Heart left ventricle (tissue), 16 donors: ENCODE measurements around the gene WNK2. TPM values are rescaled to one million over a fixed set of nuclear protein-coding genes. Genes with fewer than 3 reads are reported as not detected.

Experiments used
- ATAC-seq, 4 donors: fragments of 200-7000 bp; cut with Tn5 transposase; one replicate each; pipeline ENCODE4 v1.9.1; 2020 to 2022; ENCODE audit warnings: moderate library complexity in 4 of 4, mild to moderate bottlenecking in 3 of 4, moderate number of reproducible peaks in 1 of 4
- DNase-seq, 5 donors: peaks; one replicate each; pipeline ENCODE4 v3.0.0-alpha.2; 2020
- H3K27ac ChIP-seq, 12 donors: fragments of 200-600 bp; sonication (generic) in 4 of 12; one replicate each; pipeline versions ENCODE4 v1.5.0 to v1.8.0; 2016 to 2022; ENCODE audit warnings: mild to moderate bottlenecking in 2 of 12
- H3K27me3 ChIP-seq, 9 donors: fragments of 200-600 bp; sonication (generic) in 2 of 9; one replicate each; pipeline versions ENCODE4 v1.5.1 to v1.8.0; 2016 to 2022; ENCODE audit warnings: mild to moderate bottlenecking in 3 of 9
- H3K36me3 ChIP-seq, 9 donors: fragments of 200-600 bp; sonication (generic) in 2 of 9; one replicate each; pipeline versions ENCODE4 v1.5.0 to v1.8.0; 2018 to 2022; ENCODE audit warnings: mild to moderate bottlenecking in 2 of 9
- H3K4me1 ChIP-seq, 12 donors: fragments of 200-600 bp; sonication (generic) in 4 of 12; one replicate each; pipeline versions ENCODE4 v1.5.0 to v1.8.0; 2016 to 2022; ENCODE audit warnings: mild to moderate bottlenecking in 3 of 12
- H3K4me3 ChIP-seq, 12 donors: fragments of 200-600 bp; sonication (generic) in 4 of 12; one replicate each; pipeline versions ENCODE4 v1.5.0 to v1.8.0; 2017 to 2022; ENCODE audit warnings: mild to moderate bottlenecking in 9 of 12, moderate library complexity in 4 of 12
- H3K9me3 ChIP-seq, 12 donors: fragments of 200-600 bp; sonication (generic) in 4 of 12; one replicate each; pipeline versions ENCODE4 v1.5.0 to v1.8.0; 2016 to 2022; ENCODE audit warnings: mild to moderate bottlenecking in 1 of 12
- CTCF ChIP-seq, 12 donors: fragments of 200-600 bp; sonication (generic) in 4 of 12; IDR thresholded peaks; one replicate each; pipeline versions ENCODE4 v1.5.0 to v1.8.0; 2018 to 2022; ENCODE audit warnings: antibody characterized with exemption in 12 of 12, mild to moderate bottlenecking in 5 of 12
- POLR2A ChIP-seq, 2 donors: fragments of 450-650 bp; IDR thresholded peaks; one replicate each; pipeline ENCODE4 v1.6.1; 2017; ENCODE audit warnings: antibody characterized with exemption in 2 of 2, mild to moderate bottlenecking in 2 of 2, moderate library complexity in 2 of 2
- WGBS, 4 donors: extraction: QIAGEN DNeasy Blood & Tissue Kit in 2 of 4; methylation state at CpG; one replicate each; pipeline versions ENCODE4 v1.1.5 to v1.1.7; 2013 to 2018; 5-methylcytosine and 5-hydroxymethylcytosine counted together
- intact Hi-C, 10 donors: fragments of 100-400 bp; cut with DNase I; formaldehyde crosslinking; loops; one replicate each; pipeline versions ENCODE4 v1.11.1 to v1.14.2; 2022
- polyA plus RNA-seq, 2 donors: library from polyadenylated mRNA; stranded (reverse); fragments of 200-250 nt; gene quantifications; one replicate each; pipeline ENCODE4 v1.2.3, GENCODE V29; 2013
- total RNA-seq, 9 donors: library from RNA; depleted of rRNA in 2 of 9; stranded (reverse); fragments of >200 nt in 2 of 9; fragmentation: NEBNext Ultra II Directional in 3 of 9; extraction: Animal tissue kit (Norgen Biotek cat#: 25700) in 3 of 9; gene quantifications; one replicate each; pipeline versions ENCODE4 v1.1.0 to v1.2.4, GENCODE V29; 2016 to 2023
- donor health status: ischemic (EF 13 %, LVEDD 7.1; RV severe dilation, severe dysfunction).
- donor health status: healthy with polysubstance abuse.
- donor health status: DM: no; HTN: yes; CAD: no.
- donor health status: DM: no; HTN: no; CAD: no.
- donor health status: ischemic (EF 25% LVEDD 6.9; RV normal size, moderate dysfunction).
- donor health status: ischemic (EF 25% LVEDD 5.7; RV mildly dilated, moderate dysfunction).
- donor health status: healthy.
- donor health status: DM: yes; HTN: yes; CAD: no.
- donor health status: ischemic (EF 35%, LVEDD 5.7; RV mildly dilated, moderate dysfunction).
- donor health status: nonischemic (EF 11% LVEDD 7.7; RV severe dilation, severe dysfunction).
- donor health status: DM: yes; HTN: yes; CAD: no.
- donor health status: PGD.
- donor health status: ischemic (EF 29% LVEDD 5.4; RV normal size, mild dysfunction).
- donor health status: nonischemic (EF 23%, LVEDD 6.1; RV moderate dilation, normal function).

WNK2 gene
- total and polyA plus RNA-seq, 11 donors, result 29.4 to 206 (median 112) TPM

DNA sequence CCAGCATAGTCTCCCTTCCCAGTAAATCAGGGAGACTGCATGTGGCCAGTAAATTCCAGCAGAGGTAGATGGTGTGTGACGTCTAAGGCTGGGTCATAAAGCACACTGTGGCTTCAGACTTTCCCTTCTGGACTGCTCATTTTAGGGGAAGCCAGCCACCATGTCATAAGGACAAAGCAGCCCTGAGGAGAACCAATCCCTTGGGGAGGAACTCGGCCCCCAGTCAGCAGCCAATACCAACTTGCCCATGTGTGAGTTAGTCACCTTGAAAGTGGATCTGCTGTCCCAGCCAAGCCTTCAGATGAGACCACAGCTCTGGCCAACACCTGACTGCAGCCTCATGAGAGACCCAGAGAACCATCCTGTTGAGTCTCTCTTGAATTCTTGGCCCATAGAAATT lies 35.2 kb upstream of the WNK2 start:
- Histone ChIP-seq H3K4me1 (peaks cover 0 to 25% (median 7%) of the 10 kb centered on the region in 12 donors), H3K4me3 (peak overlapping the region in 1 of 12 donors; percentile 25), H3K27me3 (no peaks in the 10 kb centered on the region), H3K9me3 (peaks cover 0 to 3% (median 0%) of the 10 kb centered on the region in 12 donors), H3K36me3 (no peaks in the 10 kb centered on the region), H3K27ac (peak overlapping the region in 1 of 12 donors; percentile 89)
- ATAC-seq (no peak), DNase-seq (no peak)
- 76 to 89% (median 85%) methylated on average over 2 of the region's 2 CpGs for WGBS, 4 donors
- TF ChIP-seq CTCF (IDR thresholded peaks at IDR 0.05) (no peak), POLR2A (IDR thresholded peaks at IDR 0.05) (no peak)
- intact Hi-C loops, result no loop called here

DNA sequence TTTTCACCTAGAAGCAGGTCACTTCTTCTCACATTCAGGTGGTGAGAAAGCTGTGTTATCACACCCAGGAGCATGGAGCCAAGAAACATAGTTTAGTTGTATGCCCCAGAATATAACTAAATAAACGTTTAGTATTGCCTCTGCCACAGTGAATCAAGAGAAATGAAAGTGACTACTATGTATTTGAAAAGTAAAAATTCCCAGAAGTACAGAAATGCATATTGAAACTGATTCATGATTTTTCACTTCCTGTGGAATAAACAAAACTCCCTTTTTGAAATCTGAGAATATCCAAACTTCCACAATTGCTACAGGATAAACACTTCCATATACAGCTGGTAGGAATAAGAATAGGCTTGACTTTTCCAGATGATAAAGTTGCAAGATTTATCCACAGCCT lies 34.6 kb upstream of the WNK2 start:
- Histone ChIP-seq H3K27me3 (no peaks in the 10 kb centered on the region), H3K4me3 (peak overlapping the region in 1 of 12 donors; percentile 25), H3K4me1 (peaks cover 0 to 19% (median under 1%) of the 10 kb centered on the region in 12 donors), H3K27ac (peak overlapping the region in 1 of 12 donors; percentile 89), H3K9me3 (peaks cover 0 to 3% (median 0%) of the 10 kb centered on the region in 12 donors), H3K36me3 (no peaks in the 10 kb centered on the region)
- TF ChIP-seq CTCF (IDR thresholded peaks at IDR 0.05) (no peak), POLR2A (IDR thresholded peaks at IDR 0.05) (no peak)
- 48 to 68% (median 57%) methylated on average over 1 of the region's 1 CpG for WGBS, 4 donors
- no peak for ATAC-seq
- intact Hi-C loops, result no loop called here
- DNase-seq, result no peak

DNA sequence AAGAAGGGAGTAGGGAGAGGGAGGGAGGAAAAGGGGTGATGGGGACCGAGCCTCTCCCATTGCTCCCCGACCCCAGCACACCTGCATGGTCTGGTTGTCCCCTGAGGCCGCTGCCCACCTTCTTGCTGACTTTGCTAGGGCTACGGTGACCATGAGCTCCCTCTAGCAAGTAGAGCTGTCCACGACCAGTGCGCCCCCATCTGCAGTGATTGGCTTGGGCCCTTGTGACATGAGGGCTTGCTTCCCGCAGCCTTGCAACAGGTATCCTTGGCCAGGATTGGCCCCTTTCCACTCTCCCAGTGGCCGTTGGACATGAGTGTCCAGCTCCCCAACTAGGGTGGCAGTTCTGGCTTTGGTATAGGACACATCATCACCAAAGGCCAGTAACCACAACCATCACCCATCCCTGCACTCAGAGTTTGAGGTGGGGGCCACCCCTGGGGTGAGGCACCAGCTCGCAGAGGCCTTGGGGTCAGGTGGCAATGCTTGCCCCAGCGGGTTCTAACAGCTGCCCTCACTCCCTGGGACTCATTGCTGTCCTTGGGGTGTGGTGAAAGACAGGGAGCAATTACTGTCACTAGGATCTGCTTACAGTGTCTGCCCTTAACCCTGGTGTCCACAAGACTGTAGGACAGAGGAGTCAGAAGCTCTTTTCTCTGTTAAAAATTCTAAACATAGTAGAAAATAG lies 32.7 kb upstream of the WNK2 start:
- no peak for ATAC-seq
- no peak overlapping the region for H3K4me3 ChIP-seq
- no peaks in the 10 kb centered on the region for H3K27me3 ChIP-seq
- H3K4me1 ChIP-seq, result peaks cover 0 to 14% (median 0%) of the 10 kb centered on the region in 12 donors
- no peaks in the 10 kb centered on the region for H3K36me3 ChIP-seq
- H3K9me3 ChIP-seq, result peaks cover 0 to 3% (median 0%) of the 10 kb centered on the region in 12 donors
- 80 to 91% (median 86%) methylated on average over 10 of the region's 10 CpGs for WGBS, 4 donors
- intact Hi-C loops, result loop anchor here in 3 of 10 donors (10.0 kb wide), 3 partner anchors 294 to 814 kb away; no protein-coding TSS in a partner anchor
- H3K27ac ChIP-seq, result no peak overlapping the region
- TF ChIP-seq CTCF (IDR thresholded peaks at IDR 0.05) (no peak), POLR2A (IDR thresholded peaks at IDR 0.05) (no peak)
- DNase-seq, result no peak

DNA sequence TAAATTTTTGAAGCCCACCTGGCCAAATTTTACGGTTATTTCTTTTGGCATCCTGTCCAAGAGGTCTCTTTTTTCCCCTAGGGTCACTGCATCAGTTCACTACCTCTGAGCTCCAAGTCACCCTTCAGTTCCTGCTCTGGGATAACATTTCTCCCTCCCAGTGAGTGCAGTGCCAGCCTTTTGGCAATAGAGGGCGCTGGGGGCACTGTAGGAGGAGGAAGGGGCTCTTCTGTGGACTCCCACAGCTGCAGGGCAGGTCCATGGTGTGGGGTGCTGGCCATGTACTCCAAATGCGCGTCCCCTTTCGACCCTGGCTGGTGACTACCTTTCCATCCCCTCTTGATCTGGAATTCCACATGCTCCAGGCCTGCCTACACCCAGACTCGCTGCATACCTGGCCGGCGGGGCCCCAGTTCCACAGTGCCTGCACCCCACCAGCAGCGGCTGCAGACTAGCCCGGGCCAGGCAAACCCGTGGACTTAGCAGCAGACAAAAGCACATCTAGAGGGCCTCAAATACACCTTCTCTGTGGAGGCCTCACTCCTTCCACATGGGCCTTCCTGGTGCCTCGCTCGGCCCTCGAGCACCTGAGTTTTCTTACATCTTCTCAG lies 29.5 kb upstream of the WNK2 start:
- Histone ChIP-seq H3K4me1 (peaks cover 0 to 9% (median 0%) of the 10 kb centered on the region in 12 donors), H3K36me3 (no peaks in the 10 kb centered on the region), H3K9me3 (no peaks in the 10 kb centered on the region), H3K4me3 (no peak overlapping the region), H3K27me3 (no peaks in the 10 kb centered on the region), H3K27ac (no peak overlapping the region)
- ATAC-seq (peak in 3 of 4 donors; percentile 49 to 50 (median 50)), DNase-seq (no peak)
- WGBS, 4 donors, result 77 to 86% (median 79%) methylated on average over 13 to 14 of the region's 14 CpGs
- TF ChIP-seq POLR2A (IDR thresholded peaks at IDR 0.05), result no peak
- TF ChIP-seq CTCF (IDR thresholded peaks at IDR 0.05), result peak; percentile 32 to 60 (median 47)
- intact Hi-C loops, result loop anchor here in 3 of 10 donors (10.0 kb wide), 3 partner anchors 290 to 810 kb away; no protein-coding TSS in a partner anchor
